Activated CD4-positive, alpha-beta T cell treated with anti-CD3 and anti-CD28 coated beads, Interleukin-2, amount 50 U/mL, for 4 hours (primary cell): Measurements from ENCODE around the gene NTRK3.

Experiments used
- DNase-seq, 2 experiments: peaks; one replicate each; pipeline ENCODE4 v3.0.0-alpha.2; 2020

The NTRK3 gene

GRCh38 chr15:88177451-88177850 is 79.1 kb downstream of the NTRK3 start:
- no peak for DNase-seq

DNA sequence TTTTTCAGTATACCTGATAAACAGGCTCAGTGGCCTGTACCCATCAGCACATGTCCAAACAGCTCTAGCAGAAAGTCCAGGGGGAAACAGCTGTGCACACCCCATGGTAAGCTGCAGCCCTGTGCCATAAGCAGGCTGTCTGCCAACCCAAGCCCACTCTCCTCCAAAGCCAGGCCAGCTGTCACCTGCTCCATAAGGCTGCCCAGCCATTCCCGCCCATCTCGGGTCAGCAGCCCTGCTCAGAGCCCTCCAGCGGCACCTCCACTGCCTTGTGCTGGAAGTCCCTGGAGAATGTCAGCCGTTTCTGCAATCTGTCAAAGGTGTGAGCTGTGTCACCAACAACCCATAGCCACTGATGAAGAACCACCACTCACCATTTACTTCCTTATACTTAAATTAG is 82.0 kb downstream of the NTRK3 start:
- DNase-seq: no peak

- no peak for DNase-seq
Measured at GRCh38 chr15:88166082-88166993, 90.2 kb downstream of the NTRK3 start.

GRCh38 chr15:88161636-88162035 is 94.9 kb downstream of the NTRK3 start:
- no peak for DNase-seq

DNA sequence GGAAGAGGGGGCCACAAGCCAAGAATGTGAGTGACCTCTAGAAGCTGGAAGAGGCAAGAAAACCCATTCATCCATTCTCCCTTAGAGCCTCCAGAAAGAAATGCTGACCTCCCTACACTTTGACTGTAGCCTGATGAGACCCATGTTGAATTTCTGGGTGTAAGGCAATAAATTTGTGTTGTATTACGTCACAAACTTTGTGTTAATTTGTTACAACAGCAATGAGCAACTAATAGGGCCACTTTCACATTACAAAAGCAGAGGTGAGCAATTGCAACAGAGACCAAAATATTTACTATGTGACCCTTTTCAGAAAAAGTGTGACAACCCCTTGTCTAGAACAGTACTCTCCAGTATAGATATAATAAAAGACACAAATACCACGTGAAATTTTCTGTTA is 101.2 kb downstream of the NTRK3 start:
- no peak for DNase-seq

- no peak for DNase-seq
Measured at GRCh38 chr15:88152672-88153071, 103.9 kb downstream of the NTRK3 start.

DNA sequence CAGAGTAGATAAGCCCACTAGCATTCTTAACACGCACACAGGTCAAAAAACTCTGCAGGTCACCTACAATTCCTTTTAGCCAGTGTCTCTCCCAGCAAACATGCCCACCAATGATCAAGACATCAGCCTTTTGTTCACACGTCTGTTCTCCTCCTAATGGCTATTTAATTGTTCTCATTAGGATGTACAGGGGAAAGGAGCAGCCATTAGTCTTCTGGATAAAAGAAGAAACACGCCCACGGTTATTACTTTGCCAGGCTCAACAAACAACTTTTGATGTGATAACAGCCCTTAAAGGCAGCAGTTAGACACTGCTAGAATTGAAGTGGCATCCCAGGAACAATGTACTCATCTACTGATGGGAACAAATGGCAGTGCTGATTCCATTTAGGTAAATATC is 108.8 kb downstream of the NTRK3 start:
- no peak for DNase-seq

DNA sequence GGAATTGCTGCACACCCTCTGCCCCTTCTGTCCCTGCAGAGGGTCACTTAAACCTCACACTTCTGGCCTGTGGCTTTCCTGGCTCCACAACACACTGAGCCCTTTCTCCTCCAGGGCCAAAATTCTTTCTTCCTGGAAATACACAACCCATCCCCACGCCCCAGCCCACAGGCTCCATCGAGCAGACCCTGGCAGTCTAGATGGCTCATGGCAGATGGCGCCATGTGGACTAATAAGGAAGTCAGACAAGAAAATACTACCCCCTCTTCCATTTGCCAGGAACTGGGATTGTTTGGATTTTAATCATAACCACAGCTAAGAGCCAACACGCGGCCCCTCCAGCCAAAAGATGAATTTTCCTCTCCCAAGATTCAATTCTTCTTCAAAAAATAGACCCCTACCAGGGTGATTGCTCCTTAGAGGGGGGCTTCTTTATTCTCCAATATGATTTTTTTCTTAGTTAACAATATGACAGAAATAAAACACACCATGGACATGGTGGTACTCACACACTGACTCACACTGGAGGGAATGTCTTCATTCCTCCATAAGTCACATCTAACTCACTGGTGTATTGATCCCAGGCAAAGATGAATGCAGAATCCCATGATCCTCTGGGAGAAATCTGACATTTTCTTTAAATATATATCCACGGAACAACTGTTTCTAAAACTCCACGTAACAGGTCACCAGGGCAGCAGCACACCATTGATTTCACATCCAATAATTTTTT is 111.5 kb downstream of the NTRK3 start:
- DNase-seq: no peak

- no peak for DNase-seq
Measured at GRCh38 chr15:88142121-88142520, 114.4 kb downstream of the NTRK3 start.

DNA sequence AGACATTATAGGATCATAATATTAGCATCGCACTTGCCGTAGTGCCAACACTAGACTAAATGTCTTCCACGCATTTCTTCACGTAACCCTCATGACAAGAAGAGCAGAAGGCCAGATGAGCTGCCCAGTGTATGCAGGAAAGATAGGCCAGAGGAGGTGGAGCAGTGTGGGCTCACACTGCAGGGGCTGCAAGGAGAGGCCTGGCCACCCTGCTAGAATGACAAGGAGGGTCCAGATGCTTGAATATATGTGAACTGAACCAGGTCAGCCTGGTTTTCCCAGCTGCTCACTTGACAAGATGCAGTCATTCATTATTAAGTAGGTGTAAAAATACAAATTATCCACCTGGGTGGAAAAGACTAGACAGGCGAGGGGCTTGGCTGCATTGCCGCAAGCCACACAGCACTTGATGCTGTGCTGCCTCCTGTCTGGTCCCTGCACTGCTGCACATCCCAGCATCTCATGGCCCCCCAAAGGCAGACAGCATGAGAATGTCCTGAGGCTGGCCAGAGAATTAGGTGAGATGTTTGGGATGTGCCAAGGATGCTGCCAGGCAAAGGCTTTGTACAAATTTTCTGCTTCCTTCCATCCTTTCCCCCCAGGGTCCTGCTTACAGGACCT is 115.2 kb downstream of the NTRK3 start:
- DNase-seq: no peak

GRCh38 chr15:88140398-88140797 is 116.1 kb downstream of the NTRK3 start:
- no peak for DNase-seq

DNA sequence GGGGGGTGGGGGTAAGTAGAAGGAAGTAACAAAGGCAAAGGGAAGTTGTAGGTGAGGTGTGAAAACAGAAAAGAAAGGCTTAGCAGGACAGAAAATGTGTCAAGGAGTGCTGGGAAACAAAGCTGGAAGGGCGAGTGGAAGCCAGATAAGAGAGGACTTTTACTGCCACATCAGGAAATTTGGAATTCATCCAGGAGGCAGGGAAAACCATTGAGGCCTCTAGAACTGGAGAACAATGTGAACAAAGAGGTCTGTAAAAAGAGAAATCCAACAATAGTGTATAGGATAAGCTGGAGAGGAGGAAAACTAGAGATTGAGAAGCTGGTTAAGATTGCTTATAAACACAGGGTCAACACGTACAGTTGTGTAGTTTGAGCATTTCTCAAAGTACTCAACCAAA is 116.6 kb downstream of the NTRK3 start:
- no peak for DNase-seq

- DNase-seq: no peak
Measured at GRCh38 chr15:88133795-88134194, 122.7 kb downstream of the NTRK3 start.

DNA sequence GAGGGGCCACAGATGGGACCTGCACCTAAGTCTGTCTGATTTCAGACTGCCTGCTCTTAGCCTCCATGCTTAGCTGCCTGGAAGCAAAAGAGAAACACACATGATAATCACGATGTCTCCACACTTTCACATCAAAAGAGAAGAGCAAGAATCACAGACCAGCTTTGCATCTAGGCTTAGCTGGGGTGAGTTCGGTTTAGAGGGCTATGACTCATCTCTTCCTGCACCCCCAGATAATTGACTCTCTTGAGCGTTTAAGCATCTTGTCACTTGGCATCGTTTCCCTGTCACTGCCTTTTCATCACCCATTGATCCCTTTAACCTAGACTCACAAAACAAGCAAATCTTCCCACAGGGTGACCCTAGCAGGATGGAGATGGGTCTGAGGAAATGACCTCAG is 124.0 kb downstream of the NTRK3 start:
- DNase-seq: no peak

- no peak for DNase-seq
Measured at GRCh38 chr15:88131937-88132336, 124.6 kb downstream of the NTRK3 start.

DNA sequence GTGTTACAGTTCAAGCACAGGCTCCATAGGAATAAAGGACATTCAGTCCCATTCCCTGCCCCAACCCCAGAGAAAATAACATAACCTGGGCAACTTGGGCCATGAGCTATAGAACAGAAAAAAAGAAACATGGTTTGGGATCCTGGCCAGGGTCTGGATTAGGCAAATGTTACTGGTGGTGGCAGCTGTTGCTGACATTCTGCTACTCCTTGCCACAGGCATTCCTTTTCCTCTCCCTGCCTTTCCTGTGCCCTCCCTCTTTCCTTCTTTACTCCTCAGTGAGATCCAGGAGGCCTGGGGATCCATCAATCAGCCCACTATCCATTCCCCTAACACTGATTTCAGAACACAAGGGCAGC is 129.1 kb downstream of the NTRK3 start:
- DNase-seq: no peak

DNA sequence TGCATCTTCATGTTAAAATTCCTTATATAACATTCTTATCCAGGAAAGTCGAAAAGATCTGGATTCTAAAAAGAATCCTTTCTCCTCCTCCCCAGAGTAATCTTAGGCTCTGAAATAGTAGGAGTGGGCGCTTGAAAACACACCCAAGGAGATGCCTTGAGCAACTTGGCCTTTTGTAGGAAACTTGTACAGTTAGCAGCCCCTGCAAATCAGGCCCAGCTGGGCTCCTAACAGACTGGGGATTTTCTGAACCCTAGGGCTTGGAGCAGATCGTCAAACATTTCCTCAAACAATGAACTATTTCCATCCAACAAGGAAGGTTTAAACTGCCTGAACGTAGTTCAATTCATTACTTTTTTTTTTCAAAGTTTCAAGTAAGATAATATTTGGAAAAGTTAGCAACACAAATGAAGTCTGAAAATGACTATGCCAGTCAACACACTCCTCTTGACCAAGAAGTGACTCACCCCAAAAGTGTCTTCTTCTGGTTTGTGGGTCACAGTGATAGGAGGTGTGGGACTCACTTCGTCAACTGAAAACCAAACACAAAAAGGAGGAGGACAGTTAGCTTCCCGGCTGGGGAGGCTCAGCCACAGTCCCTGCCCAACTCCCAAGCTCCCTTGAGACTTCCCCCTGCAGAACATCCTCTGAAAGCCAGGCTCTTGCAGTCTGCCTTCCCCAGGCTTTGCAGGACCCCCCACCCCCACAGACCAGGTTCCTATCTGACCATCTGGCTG is 129.7 kb downstream of the NTRK3 start:
- DNase-seq: no peak

DNA sequence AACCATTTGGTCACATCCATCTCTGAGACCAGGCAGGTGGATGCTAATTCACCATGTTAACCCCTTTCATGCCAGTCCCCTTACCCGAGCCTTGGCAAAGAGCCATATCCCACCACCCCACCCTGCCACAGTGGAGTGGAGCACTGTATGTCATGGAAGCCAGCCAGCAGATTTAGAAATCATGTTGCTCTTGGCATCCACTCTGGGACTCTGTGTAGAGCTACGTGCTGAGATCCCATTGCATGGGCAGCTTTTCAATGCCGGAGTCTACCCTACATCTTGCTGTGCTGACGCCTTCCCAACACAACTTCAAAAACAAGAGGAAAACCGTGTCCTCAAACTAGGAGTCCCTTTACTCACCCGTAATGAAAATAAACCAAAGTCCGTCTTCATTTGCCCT is 131.0 kb downstream of the NTRK3 start:
- DNase-seq: no peak

- DNase-seq: no peak
Measured at GRCh38 chr15:88124199-88124598, 132.3 kb downstream of the NTRK3 start.

DNA sequence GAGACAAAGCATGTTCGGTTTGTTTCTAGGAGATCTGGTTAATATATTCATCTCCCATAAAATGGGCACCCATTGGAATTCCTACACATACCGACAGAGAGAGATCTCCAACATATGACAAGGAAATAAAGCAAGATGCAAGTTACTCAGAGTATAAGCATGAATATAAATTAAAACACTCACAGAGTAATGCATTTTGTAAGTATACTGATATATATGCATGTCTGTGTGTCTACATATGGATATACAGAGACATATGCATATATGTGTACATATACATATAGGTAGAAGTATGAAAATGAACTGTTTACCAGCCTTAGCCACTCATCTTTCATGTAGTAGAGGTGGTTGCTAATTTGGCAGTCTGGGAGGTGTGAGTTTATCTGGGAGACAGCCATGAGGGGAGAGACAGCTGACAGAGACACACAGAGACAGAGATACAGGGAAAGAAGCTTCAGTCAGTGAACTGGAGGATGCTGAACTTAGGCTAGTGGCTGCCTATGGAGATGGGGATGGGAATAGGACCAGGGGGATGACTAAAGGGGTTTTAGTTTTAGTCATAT is 134.5 kb downstream of the NTRK3 start:
- no peak for DNase-seq

DNA sequence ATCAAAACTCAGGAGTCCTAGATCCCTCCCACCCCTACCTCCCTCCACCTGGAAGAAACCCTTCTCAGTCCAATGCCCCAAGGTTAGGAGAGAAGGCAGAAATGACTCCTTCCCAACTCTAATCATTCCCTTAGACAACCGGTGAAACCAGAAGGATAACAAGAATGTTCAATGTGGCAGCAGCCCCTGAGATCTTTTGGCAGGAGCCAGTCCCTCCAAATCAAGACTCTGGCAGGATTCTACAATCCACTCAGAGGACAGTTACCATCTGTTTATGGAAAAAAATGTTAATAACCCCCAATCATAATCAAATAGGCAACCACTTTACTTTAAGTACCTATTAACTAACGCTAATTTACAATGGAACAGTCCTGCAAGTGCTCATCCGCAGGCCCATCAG is 136.5 kb downstream of the NTRK3 start:
- no peak for DNase-seq

DNA sequence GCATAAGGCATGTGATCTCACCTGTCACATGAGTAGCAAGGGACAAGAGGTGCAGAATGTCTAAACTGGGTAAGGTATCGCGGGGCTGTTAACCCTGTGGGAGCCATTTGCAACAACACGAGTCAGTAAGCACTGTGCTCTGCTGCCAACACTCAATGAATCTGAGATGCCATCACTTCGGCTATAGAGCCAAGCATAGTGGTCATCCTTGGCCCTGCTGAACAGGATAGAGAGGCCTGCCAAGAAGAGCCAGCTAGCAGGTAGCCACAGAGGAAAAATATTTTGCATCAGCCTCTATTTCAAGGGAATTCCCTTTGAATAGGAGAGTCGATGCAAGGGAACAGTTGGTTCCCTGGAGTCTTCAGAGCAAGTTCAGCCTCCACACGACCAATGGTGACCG is 137.8 kb downstream of the NTRK3 start:
- no peak for DNase-seq

- DNase-seq: no peak
Measured at GRCh38 chr15:88118035-88118434, 138.5 kb downstream of the NTRK3 start.
